HG03108 (cell line): ENCODE data around the gene RASSF8.

Experiments used
- ATAC-seq: cut with Tn5 transposase; IDR thresholded peaks from one replicate; pipeline ENCODE4 v1.9.1; 2021; ENCODE audit warnings: moderate library complexity; ENCODE audit not compliant: unreplicated experiment

Gene RASSF8

DNA sequence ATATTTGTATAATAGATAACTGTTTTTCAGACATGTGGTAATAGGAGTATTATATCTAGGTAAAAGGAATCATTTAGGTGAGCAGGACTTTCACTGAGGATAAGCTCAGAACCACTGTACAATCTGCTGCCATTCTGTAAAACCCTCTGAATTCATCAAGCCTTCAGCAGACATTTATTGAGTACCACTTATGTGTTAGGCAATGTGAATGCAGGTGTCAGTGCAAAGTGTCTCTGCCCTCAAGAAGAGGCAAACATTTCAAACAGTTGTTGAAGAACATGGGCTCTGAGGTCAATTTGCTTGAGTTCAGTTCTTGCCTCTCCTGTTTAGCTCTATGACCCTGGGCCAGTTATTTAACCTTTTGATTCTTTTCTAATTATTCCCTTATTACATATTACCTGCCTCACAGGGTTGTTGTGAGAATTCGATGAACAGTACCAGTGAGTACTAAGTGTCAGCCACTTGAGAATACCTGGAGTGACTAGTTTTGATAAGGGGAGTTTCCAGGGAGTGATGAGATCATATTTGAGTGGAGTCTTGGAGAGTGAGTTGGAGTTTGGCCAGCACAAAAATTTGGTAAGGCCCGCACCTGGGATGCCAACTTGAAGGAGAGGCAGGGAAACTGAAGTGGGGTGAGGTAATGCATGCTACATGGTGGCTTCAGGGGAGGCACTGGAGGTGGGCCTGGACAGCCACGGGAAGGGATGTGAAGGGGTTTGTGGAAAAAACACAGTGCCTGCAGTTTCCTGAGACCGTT is 33.7 kb downstream of the RASSF8 start:
- no peak for ATAC-seq

DNA sequence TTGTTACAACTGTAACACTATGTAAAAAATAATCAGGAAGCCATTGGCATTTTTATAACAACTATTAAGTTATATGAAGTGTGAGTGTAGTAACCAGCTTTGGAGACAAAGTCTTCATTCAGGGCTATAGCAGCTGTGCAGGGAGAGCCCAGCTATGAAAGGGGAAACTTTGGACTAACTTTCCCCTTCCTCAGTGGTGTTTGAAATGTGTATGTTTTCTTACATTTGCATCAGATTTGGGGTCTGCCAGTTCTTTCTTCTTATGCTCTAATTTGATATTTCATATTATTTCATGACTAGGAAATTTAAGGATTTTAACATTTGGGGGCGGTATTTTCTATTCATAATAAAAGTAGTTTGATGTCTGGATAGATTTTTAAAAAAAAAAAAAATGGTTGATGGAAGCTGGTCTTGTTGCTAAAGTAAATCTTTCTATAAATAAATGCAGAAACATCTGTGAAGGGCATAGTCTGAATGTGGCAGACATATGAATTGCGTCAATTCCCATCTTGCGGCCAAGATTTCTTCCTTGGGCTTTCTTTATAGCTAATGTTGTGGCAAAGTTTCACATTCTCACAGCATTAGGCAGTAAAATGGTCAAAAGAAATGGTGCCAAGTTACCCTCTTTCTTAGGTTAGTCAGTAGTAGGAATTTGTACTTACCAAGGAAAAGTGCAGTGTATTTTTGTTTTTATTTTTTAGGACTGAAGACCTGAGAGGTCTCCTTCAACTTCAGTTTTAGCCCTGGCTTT is 35.6 kb downstream of the RASSF8 start:
- no peak for ATAC-seq

DNA sequence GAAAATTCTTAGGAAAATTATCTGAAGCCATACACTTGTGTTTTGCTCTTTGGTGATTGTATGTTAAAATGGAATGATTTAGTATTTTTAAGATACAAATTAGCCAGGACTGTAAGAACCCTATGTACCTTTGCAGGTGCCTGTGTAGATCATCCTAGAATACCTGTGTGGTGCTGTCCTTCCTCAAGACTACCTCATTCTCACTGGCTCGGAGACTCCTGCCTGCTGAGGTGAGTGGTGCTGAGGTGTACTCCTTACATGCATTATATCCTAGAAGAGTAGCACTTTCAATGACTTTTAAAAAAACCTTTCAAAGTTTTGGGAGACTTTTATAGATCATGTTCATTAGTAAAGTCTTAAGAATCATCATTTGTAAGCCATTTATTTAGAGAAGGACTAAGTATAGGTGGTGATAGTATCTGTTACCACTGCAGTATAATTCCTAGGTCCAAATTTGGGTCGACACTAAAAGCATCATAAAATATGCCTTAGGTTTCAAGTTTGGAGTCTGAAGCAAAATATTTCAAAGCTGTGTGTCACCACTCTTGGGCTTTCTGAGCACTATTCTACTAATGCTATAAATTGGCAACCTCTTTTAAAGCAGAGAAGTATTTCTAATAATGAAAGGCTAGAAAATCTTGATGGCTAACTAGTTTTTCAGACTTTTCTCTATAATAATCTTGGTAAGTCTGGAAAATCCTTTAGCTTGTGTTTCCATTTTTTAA is 36.6 kb downstream of the RASSF8 start:
- ATAC-seq, result no peak

DNA sequence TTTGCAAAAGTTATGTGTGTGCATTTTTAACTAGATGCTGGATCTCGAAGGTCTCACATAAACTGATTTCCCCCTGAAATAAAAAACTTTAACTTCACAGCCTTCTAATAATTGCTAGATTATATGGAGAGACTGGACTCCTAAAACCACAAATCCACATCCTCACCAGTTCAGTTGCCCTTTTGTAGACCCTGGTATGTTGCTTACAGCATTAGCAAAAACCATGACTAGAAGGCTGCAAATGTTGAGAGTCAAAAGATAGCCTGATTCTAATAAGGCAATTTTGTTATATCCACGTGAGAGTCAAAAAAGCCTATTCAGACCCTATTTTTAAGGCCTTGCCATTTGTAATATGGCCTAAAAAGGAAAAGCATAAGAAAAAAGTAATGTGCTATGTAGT is 37.4 kb downstream of the RASSF8 start:
- no peak for ATAC-seq

DNA sequence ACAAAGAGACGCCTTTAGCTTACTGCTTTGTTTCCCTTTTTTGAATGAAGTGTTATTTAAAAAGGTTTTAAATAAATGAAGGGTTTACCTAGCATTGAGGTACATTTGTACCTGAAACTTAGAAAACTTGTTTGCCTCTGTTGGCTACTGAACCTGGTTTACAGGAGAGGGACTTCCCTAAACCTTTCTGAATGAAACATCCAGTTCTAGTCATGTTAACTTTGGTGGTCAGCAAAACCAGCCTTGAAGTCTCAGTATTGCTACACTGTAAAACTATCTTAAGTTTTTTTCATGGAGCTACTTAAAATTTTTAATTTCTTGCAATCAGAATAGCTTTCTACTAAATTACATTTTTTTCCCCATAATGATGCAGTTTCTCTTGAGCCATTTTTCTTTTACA is 38.2 kb downstream of the RASSF8 start:
- no peak for ATAC-seq

DNA sequence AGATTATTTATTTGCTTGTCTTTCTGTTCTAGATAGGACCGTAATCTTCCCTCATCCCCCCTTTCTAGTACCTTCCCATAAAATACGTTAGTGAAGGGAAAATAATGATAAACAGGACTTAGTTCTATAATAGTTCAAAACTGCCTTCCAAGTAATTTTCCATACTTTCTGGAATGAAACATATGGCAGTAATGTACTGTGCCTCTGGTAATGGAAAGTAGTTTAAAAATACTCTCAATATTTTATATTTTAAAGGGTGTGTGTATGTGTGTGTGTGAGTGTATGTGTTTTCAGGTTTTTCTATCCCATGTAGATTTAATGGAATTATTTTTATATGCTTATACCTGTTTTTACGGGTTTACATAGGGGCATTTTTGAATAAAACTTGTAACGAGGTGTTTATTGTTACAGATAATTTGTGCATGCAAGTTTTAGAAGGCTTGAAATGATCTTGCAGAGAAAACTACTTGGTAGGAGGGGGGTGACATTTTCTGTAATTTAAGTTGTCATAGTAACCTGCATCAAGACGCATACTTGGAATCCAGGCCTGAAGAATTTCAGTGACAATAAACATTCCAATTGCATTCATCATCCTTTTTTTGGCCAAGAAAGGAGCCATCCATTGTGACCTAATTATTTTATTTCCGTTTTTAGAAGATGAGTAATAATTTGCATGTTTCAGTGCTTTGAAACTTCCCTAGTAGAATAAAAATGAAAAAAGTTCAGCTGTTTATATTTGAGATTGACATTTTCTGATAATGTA is 38.9 kb downstream of the RASSF8 start:
- ATAC-seq, result no peak

DNA sequence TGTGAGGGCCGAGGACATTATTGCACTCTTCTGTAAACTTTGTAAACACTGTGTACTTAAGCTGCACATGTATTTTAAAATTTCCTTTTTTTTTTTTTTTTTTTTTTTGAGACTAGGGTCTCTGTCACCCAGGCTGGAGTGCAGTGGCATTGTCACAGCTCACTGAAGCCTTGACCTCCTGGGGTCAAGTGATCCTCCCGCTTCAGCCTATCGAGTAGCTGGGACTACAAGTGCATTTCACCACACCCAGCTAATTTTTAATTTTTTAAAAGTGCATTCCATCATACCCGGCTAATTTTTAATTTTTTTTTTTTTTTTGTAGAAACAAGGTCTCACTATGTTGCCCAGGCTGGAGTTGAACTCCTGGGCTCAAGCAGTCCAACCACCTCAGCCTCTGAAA is 42.4 kb downstream of the RASSF8 start:
- ATAC-seq, result no peak

DNA sequence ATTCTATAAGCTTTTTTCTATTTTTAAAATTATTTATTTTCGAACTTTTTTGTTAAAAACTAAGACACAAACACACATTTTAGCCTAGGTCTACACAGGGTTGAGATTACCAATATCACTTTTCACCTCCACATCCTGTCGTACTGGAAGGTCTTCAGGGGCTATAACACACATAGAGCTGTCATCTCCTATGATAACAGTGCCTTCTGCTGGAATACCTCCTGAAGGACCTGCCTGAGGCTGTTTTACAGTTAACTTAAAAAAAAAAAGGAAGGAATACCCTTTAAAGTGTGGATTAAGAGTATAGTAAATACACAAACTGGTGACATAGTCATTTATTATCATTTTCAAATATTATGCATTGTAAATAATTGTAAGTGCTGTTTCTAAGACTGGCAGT is 43.0 kb downstream of the RASSF8 start:
- no peak for ATAC-seq

DNA sequence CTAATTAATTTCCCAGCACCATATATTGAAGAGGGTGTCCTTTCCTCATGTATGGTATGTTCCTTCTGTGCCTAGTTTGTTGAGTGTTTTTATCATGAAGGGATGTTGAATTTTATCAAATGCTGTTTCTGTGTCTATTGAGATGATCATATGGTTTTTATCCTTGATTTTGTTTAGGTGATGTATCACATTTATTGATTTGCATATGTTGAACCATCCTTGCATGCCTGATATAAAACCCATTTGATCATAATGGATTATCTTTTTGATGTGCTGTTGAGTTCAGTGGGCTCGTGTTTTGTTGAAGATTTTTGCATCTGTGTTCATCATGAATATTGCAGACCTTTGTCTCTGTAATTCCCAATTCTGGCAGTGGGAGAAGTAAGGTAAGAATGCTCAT is 44.6 kb downstream of the RASSF8 start:
- ATAC-seq, result no peak

DNA sequence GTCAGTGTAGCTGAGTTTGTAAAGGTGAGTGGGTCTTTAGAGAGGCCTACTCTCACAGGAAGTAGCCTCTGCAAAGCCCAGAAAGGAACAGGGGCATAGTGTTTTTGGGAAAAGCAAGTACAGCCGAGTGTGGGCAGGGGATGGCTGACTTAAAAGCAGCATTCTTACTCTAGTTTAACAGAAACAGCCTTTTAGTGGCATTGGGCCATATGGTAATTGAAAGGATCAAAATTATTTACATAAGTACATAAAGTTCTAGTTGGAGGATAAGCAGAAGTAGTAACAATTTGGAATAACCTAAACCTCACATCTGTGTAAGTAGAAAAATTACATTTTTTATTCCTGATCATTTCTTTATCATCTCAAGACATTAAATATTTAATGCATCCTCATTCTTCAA is 49.1 kb downstream of the RASSF8 start:
- no peak for ATAC-seq

DNA sequence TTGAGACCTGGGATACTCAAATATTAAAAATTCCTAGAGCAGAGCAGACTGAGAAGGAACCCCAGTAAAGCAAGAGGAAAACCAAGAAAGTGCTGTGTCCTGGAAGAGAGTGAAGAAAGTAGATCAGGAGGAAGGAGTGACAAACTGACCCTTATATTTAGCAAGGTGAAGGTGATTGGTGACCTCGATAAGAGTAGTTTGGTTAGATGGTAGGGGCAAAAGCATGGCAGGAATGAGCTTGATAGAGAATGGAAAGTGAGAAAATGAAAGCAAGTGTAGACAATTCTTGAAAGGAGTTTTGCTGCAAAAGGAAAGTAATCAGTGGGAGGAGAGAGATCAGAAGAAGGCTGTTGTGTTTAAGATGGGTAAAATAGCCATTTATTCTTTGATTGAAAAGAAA is 51.1 kb downstream of the RASSF8 start:
- no peak for ATAC-seq

DNA sequence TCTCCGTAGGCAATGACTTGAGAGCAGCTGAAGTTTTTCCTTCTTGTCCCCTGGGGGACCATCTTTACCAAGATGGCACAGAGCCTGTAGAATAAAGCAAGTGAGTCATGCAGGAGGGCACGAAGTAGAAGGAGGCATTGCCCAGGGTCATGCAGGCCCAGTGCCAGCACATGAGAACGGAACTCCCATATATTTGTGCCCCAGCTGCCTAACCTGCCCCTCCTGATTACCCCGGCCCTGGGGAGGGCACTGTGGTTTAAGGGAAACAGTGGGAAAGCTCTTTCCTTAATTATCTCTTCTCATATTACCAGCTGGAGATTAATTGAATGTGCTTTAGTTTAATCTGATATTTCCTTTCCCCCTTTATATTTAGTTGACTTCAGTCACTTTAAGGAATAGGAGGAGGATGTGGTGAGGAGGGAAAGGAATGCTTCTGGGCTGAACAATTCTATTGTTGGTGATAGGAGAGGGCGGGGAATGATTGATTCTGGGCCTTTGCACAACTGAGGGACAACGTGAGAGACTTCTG is 51.9 kb downstream of the RASSF8 start:
- ATAC-seq, result no peak

DNA sequence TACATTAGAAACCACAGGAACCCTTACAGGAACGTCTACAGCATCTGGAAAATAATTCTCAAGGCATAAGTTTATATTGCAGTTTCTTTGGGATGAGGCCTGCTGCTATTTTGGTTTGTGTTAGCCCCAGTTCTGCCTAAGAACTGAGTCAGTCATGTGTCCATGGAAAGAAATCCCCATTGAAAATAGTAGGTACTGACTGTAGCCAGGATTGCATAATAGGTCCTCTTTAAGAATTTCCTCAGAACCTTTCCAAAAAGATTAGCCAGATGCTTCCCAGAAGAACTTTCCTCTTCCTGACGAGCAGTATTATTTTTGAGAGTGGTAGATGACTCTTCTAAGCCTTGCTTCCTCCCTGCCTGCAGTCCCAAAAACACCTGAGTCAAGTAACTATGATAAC is 52.6 kb downstream of the RASSF8 start:
- no peak for ATAC-seq

DNA sequence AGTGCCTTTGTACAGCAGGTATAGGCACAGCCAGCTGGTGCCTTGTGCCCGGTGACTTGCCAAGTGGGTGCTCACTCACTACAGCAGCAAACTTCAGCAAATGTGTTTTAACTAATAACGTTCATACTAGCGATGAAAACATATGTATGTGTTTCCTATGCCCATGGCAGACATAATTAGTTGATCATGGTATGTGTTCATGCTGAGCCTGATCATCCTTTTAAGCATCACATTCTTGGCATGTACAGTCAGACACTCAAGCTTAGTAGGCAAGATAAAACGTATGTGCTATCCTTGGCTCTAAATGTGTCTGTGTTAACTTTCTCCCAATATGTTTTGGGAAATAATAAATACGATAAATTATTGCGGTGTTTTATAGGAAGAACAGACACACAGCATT is 55.6 kb downstream of the RASSF8 start:
- ATAC-seq, result no peak

DNA sequence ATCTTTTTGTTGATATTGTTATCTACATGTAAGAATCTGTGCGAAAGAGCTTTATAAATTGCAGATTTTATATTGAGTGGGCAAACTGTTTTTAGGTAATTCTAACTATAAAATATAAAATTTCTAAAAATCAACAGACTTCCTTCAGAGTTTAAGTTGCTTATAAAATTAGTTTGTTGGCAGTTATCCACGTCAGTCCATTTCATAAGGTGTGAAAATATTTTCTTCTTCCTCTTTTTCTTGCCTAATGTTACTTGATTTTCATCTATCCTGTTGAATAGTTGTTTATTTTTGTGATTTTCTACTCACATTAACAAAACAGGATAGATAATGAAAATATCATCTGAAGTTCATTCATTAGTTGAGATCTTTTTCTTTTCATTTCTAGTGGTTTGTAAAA is 58.0 kb downstream of the RASSF8 start:
- ATAC-seq, result no peak

DNA sequence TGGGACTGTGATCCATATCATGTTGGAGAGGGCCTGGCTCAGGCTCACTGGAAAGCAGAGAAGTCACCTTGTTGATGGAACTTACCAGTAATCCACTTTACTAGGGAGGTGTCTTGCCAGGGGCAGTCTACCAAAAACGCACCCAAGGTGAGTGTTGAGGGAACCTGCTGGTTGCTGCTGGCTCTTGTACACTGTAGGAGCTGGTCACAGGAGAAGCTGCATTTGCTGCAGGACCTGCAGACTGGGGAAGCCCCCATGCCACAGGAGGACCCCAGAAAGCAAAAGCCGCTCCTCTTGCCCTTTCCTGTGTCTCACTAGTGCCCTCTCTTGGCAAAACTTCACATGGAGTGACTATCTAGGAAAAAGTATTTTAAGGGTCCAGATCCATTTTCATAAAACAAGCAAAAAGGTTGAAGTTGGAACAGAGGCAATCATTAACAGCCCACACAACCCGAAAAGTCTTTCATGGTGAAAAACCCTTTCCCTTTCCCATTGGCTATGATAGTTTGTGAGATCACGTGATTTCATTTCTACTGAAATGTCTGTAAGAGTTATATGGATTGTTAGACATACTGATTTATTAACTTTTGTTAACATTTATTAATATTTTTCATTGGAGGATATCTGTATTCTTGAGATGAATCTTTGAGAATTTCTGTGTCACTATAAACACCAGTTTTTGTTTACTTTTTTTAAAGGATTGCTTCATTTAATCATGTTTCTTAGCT is 59.2 kb downstream of the RASSF8 start:
- ATAC-seq, result no peak

DNA sequence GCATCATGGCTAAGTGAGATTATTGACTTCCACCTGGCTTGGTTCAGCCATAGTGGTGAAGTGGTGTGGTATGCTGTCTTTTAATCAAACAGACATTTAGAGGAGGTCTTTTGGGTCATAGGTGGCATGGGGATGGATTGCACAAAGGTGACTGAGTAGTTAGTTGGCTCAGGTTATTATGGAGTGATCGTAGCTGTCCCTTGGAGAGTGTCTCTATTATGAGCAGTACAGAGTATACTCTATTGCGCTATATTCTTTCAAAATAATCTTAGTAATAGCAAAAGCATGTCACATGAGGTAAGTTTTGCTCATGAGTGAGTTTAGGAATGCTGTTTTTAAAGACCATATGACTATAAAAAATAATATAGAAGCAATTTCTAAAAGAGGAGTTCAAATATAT is 60.4 kb downstream of the RASSF8 start:
- no peak for ATAC-seq

DNA sequence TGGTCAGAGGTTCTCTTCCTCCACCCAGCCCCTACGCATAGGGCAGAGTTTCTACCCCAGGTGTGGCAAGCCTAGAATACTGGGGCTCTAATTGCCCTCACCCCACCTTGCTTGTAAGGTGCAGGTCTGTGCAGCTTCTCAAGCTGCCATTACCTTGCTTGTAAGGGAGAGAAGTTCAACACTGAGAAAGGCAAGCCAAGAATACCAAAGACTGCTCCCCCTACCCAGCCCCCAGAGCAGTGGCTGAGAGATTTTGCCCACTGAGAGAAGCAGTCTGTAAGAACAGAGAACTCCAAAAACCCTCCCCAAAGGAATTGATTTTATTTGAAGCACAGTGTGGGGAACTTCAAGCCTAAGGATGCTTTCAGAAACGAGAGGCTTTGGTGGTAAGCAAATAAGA is 63.1 kb downstream of the RASSF8 start:
- ATAC-seq, result no peak

DNA sequence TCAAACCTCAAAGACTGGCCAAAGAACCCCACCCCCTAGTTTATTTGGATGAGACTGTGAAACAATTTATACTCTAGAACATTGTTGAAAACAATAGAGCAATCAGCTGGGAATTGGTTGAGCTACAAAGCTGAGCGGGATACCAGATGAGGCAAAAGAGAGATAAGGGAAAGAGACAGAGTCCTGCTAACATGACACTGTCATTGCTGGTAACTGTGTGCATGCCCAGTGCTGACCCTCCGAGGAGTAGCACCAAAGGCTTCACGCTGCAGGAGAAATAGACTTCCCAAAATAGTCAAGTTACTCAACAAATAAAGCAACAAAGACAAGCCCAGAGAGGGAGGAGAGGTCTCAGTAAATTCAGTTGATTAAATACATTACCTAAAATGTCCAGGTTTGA is 63.6 kb downstream of the RASSF8 start:
- no peak for ATAC-seq

DNA sequence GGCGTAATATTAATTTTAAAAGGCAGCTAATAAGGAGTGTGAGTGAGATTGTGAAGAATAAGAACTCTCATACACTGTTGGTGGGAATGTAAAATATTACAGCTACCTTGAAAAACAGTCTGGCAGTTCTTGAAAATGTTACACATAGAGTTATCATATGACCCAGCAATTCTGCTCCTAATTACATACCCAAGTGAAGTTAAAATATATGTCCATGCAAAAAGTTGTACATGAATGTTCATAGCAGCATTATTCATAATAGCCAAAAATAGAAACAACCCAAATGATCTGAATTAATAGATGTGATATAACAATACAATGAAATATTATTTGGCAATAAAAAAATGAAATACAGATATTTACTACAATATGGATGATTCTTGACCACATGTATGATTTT is 68.2 kb downstream of the RASSF8 start:
- no peak for ATAC-seq
